A673 (cell line): ENCODE measurements around the gene EXOC6B. TPM values are rescaled to one million over a fixed set of nuclear protein-coding genes. Genes with fewer than 3 reads are reported as not detected.

Experiments
- BruUV-seq: library from RNA; stranded (reverse); fragments of 400-500 nt; replicated peaks from 2 replicates; lab custom pipeline; 2021; lab: Mats Ljungman, UMichigan
- CTCF ChIA-PET: fragments of 300-600 bp; sonication (Branson Sonifier 250); formaldehyde crosslinking; loops from one replicate; lab custom pipeline; 2022; ENCODE audit warnings: antibody characterized with exemption; lab: Charles Lee
- POLR2A ChIA-PET: fragments of 300-600 bp; sonication (Branson Sonifier 250); formaldehyde crosslinking; loops from one replicate; lab custom pipeline; 2022; ENCODE audit warnings: antibody characterized with exemption; ENCODE audit not compliant: low non-redundant PET; lab: Charles Lee
- DNase-seq: peaks from one replicate; pipeline ENCODE4 v3.0.0-alpha.2; 2015; ENCODE audit warnings: low spot score
- H3K27ac ChIP-seq: fragments of 200-600 bp; sonication (generic); 2 replicates; pipeline ENCODE4 v1.5.1; 2016; ENCODE audit warnings: mixed run types, low read depth, mild to moderate bottlenecking, mixed read lengths, antibody characterized with exemption, low read length; ENCODE audit not compliant: poor library complexity, severe bottlenecking
- H3K27me3 ChIP-seq: fragments of 200-600 bp; sonication (generic); replicated peaks from 2 replicates; pipeline ENCODE4 v1.6.1; 2017; ENCODE audit warnings: mixed run types, low read depth, mild to moderate bottlenecking, mixed read lengths, antibody characterized with exemption, low read length; ENCODE audit not compliant: insufficient read depth, poor library complexity
- H3K36me3 ChIP-seq: fragments of 200-600 bp; sonication (generic); 2 replicates; pipeline ENCODE4 v1.6.1; 2016; ENCODE audit warnings: mixed run types, mild to moderate bottlenecking, mixed read lengths, antibody characterized with exemption, low read length; ENCODE audit not compliant: insufficient read depth, poor library complexity, severe bottlenecking
- H3K4me1 ChIP-seq: fragments of 200-600 bp; sonication (generic); 2 replicates; pipeline ENCODE4 v1.6.1; 2017; ENCODE audit warnings: mixed run types, mild to moderate bottlenecking, mixed read lengths, antibody characterized with exemption, low read length; ENCODE audit not compliant: insufficient read depth, poor library complexity, severe bottlenecking
- H3K4me3 ChIP-seq: fragments of 200-600 bp; sonication (generic); 2 replicates; pipeline ENCODE4 v1.5.1; 2016; ENCODE audit warnings: low read depth, mixed run types, mild to moderate bottlenecking, mixed read lengths, low read length; ENCODE audit not compliant: poor library complexity, severe bottlenecking
- H3K9me3 ChIP-seq: fragments of 200-600 bp; sonication (generic); 2 replicates; pipeline ENCODE4 v1.6.1; 2016; ENCODE audit warnings: mixed run types, low read depth, mild to moderate bottlenecking, mixed read lengths, antibody characterized with exemption, low read length; ENCODE audit not compliant: poor library complexity, severe bottlenecking
- EZH2 ChIP-seq: fragments of 200-600 bp; sonication (generic); IDR thresholded peaks from 2 replicates; pipeline ENCODE4 v1.6.1; 2017; ENCODE audit warnings: borderline replicate concordance, low read depth, mild to moderate bottlenecking, mixed read lengths, antibody characterized with exemption, low read length; ENCODE audit not compliant: poor library complexity, severe bottlenecking
- intact Hi-C: fragments of 100-400 bp; cut with micrococcal nuclease; formaldehyde crosslinking; loops from one replicate; pipeline ENCODE4 v1.10.0; 2022; ENCODE audit not compliant: unreplicated experiment
- total RNA-seq: library from RNA; stranded (reverse); gene quantifications from 2 replicates; pipeline ENCODE4 v1.2.3, GENCODE V29; 2021
- TF ChIP-seq, protein P1 (sequence below): fragments of 300-800, 200-600 bp; sonication (generic); conservative IDR thresholded peaks from 2 replicates; pipeline ENCODE4 v1.5.1; 2017; ENCODE audit warnings: low read depth, mild to moderate bottlenecking, antibody characterized with exemption, low read length, moderate library complexity, mixed read lengths

EXOC6B gene
- total RNA-seq, 1 experiment from 2014 or later, result 138 TPM

DNA sequence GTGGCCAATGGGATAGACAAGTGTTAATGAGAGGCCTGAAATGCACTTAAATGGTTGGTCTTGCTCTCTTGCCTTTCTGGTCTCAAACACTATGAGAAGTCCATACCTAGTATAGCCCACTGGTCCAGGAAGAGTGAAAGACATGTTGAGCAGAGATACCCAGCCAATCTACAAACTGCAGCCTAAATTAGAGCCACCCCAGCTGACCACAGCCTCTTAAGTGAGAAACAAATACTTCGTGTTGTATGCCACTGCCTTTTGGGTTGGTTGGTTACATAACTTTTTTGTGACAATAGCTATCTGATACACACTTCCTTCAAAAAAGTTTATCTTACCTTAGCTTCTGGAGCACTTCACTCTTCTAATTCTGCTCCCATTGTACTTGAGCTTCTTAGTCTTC lies 8.8 kb upstream of the EXOC6B start:
- no peak for DNase-seq
- H3K4me3 ChIP-seq, result no peak overlapping the region
- ChIA-PET POLR2A (no interaction called here), CTCF (no interaction called here)
- no peaks in the 10 kb centered on the region for H3K36me3 ChIP-seq
- H3K27ac ChIP-seq, result no peak overlapping the region
- intact Hi-C loops, result no loop called here
- no TSS peak for BruUV-seq
- H3K27me3 ChIP-seq, result no peaks in the 10 kb centered on the region
- TF ChIP-seq EZH2, result no peak
- TF ChIP-seq, protein P1, sequence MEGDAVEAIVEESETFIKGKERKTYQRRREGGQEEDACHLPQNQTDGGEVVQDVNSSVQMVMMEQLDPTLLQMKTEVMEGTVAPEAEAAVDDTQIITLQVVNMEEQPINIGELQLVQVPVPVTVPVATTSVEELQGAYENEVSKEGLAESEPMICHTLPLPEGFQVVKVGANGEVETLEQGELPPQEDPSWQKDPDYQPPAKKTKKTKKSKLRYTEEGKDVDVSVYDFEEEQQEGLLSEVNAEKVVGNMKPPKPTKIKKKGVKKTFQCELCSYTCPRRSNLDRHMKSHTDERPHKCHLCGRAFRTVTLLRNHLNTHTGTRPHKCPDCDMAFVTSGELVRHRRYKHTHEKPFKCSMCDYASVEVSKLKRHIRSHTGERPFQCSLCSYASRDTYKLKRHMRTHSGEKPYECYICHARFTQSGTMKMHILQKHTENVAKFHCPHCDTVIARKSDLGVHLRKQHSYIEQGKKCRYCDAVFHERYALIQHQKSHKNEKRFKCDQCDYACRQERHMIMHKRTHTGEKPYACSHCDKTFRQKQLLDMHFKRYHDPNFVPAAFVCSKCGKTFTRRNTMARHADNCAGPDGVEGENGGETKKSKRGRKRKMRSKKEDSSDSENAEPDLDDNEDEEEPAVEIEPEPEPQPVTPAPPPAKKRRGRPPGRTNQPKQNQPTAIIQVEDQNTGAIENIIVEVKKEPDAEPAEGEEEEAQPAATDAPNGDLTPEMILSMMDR, result no peak
- H3K4me1 ChIP-seq, result peaks cover 6% of the 10 kb centered on the region
- H3K9me3 ChIP-seq, result no peaks in the 10 kb centered on the region

DNA sequence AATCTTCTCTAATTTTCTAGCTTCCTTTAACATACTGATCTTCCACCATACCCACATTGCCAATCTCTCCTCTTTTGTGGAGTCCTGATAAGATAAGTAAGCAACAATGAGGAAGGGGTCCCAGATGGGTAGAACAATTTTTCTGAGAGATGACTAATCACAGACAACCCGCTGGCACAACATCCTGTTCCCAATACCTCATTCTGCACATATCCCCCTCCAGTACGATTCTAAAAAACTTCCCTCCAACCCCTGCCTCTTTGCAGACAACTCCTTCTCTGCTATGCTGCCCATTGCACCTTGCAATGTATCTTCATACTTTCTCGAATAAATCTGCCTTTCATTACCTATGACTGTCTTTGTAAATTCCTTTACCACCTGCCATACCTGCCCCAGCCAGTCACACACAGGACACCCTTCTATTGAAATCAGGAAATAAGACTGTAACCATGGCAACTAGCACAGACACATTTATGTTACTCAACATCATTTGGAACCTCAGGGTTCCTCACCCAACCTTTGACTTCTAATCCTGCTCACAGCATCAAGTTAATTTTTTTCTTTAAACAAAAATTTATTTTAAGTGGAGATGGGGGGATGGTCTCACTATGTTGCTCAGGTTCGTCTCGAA lies 7.4 kb upstream of the EXOC6B start:
- H3K27me3 ChIP-seq, result no peaks in the 10 kb centered on the region
- H3K36me3 ChIP-seq, result no peaks in the 10 kb centered on the region
- H3K4me1 ChIP-seq, result peaks cover 6% of the 10 kb centered on the region
- CTCF ChIA-PET, result no interaction called here
- DNase-seq, result peak; percentile 87
- no TSS peak for BruUV-seq
- TF ChIP-seq, protein P1, result no peak
- TF ChIP-seq EZH2, result no peak
- intact Hi-C loops, result no loop called here
- H3K27ac ChIP-seq, result no peak overlapping the region
- H3K9me3 ChIP-seq, result no peaks in the 10 kb centered on the region
- POLR2A ChIA-PET, result interaction anchor here (0.6 kb wide), 1 partner anchor 140 kb away, joined by 3 read pairs; no protein-coding TSS in a partner anchor
- no peak overlapping the region for H3K4me3 ChIP-seq

DNA sequence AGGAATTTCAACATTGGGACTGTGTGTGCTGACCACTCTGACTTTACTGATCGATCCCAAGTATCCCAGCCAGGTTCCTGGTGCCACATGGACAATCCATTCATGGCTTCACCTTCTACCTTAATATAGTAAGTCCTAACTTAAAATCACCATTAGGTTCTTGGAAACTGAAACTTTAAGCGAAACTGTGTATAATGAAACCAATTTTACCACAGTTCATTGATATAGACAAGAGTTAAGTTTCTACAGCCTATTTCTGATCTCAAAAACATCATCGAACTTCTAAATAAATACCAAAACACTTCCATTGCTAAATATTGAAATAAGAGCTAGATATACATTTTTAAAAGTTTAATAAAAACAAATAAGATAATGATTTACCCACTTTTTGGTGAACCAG lies 4.4 kb upstream of the EXOC6B start:
- TF ChIP-seq, protein P1, result no peak
- TF ChIP-seq EZH2, result no peak
- ChIA-PET CTCF (no interaction called here), POLR2A (no interaction called here)
- BruUV-seq, result no TSS peak
- peaks cover 6% of the 10 kb centered on the region for H3K4me1 ChIP-seq
- intact Hi-C loops, result no loop called here
- DNase-seq, result no peak
- H3K27ac ChIP-seq, result no peak overlapping the region
- no peaks in the 10 kb centered on the region for H3K9me3 ChIP-seq
- no peaks in the 10 kb centered on the region for H3K27me3 ChIP-seq
- no peaks in the 10 kb centered on the region for H3K36me3 ChIP-seq
- no peak overlapping the region for H3K4me3 ChIP-seq
